GM19351 (cell line): ENCODE results near the gene BNC2.

Experiments used
- ATAC-seq: cut with Tn5 transposase; IDR thresholded peaks from one replicate; pipeline ENCODE4 v1.9.1; 2021; ENCODE audit warnings: mild to moderate bottlenecking, moderate library complexity; ENCODE audit not compliant: unreplicated experiment

BNC2 gene

GRCh38 chr9:16386827-16387077, 483.7 kb downstream of the BNC2 start:
- no peak for ATAC-seq

DNA sequence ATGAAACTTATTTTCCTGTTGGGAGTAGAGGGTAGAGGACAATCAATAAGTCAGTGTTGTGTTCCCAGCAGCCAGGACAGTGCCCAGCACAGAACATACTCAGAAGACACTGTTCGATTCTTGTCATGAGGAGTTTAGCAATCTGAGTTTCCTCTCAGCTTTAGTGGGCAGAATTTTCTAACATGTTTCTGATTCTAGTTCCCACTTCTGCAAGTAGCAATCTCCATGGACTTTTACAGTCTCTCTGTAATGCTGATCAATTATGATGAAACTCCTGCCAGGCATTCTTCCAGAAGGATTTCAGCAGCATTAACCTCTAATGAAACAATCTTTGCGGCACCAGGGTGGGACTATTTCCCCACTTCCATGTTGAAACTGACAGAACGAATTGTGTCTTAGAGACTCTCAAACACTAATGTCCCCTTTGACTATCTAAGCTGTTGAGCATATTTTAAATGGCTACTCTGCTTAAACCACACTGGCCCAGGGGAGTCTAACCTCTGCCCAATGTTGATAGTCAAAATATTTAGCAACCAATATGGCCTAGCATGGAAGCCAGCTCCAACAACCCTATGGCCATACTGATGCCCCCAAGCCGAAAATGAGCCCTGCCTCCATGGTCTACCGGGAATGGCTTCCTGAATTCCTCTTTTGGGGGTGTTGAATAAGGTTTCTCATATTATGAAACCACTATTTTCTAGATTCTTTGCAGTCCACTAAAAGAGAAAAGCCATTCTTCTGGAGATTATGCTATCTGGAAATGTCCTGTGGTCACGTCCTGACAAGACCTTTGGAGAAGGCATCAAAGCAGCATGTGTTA, 484.3 kb downstream of the BNC2 start:
- no peak for ATAC-seq

GRCh38 chr9:16385590-16385989, 484.9 kb downstream of the BNC2 start:
- no peak for ATAC-seq

- ATAC-seq = no peak
These were observed 485.5 kb downstream of the BNC2 start for GRCh38 chr9:16384993-16385392.

GRCh38 chr9:16377311-16377710, 493.2 kb downstream of the BNC2 start:
- ATAC-seq = no peak

DNA sequence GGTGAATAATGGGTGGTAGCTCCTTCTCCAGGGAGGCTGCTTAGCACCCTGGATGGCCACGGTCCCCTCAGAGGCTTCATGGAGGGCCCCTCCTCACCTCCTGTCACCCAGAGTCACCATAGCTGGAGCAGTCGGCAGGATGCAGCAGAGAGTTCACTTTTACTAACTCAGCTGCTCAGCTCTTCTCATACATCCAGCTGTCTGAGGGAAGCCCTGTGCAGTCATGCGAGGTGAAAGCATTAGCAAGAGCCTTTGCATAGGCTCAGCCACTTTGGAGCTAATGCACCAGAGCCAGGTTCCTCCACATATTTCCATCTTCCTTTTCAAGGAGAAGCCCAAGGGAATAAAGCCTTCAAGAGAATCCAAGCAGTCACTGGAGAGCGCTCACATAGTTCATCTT, 499.2 kb downstream of the BNC2 start:
- no peak for ATAC-seq

GRCh38 chr9:16370647-16371046, 499.8 kb downstream of the BNC2 start:
- no peak for ATAC-seq

- no peak for ATAC-seq
These were observed 501.0 kb downstream of the BNC2 start for GRCh38 chr9:16369427-16369826.

DNA sequence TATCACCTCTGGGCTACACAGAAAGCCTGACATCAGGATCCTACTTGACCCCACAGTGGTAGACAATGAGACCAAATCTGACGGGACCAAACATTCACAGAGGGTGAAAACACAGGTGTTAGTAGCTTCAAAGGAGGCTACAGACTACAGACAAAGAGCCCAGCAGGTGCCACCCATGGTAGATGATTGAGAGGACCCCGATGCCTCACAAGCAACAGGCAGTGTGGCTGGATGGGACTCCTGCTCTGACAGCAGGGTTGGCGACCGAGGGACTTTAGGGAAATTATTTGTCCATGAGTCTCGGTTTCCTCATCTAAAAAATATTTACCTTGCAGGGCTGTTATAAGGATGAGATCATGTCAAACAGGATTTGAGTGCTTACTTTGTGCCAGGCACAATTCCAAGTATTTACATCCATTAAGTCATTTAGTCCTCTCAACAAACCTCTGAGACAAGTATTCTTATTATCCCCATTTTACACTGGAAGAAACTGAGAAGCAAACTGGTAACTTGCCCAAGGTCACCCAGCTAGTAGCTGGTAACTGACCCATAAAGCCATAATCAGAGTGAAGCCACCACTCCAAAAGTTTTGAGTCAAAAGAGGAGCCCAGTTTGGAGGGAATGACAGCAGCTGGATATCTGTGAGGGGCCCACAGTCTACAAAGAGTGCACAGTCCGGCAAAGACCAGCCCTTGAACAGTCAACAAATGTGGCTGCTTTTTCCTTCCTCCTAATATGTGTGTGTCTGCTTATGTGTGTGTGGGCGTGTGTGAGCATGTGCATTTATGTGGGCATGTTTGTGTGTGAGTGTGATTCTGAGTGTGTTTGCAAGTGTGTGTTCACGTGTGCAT, 502.0 kb downstream of the BNC2 start:
- ATAC-seq = no peak

- no peak for ATAC-seq
These were observed 502.8 kb downstream of the BNC2 start for GRCh38 chr9:16367605-16368231.

DNA sequence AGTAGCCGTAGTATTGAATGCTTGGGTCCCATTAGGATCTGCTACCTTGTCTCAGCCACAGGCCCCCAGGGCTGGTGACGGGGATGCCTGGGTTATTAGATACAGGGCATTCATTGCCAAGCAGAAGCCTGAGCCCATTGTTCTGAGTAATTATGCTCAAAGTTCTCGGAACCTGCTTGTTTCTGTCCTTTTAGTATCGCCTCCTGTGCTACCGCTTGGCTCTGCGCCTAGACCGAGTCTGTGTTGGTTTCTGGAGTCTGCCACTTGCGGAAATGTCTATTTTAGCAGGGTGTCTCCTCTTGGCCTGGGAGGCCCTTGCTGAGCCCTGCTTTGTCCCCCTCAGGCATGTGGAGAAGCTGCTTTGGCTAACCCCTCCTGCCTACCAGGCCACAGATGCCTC, 506.1 kb downstream of the BNC2 start:
- ATAC-seq = no peak

- no peak for ATAC-seq
These were observed 506.6 kb downstream of the BNC2 start for GRCh38 chr9:16363916-16364315.

- ATAC-seq = no peak
These were observed 507.2 kb downstream of the BNC2 start for GRCh38 chr9:16363073-16363781.

DNA sequence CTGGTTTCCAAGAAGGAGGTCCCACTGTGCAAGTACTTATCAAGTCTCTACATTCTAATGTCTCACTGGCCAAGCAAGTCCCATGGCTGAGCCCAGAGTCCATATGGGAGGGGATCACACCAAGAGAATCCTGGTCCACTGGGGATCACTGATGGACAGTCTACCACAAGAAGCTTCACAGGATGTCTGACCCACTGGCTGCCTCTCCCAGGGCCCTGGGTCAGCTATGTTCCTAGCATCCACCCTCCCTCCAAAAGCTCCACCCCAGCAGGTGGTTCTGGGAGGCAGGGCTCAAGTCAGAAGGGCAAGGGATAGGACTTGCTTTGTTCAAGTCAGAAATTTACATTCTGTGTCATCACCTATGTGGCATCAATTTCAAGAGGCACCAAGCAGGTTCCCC, 508.5 kb downstream of the BNC2 start:
- no peak for ATAC-seq

- ATAC-seq = no peak
These were observed 509.4 kb downstream of the BNC2 start for GRCh38 chr9:16361118-16361517.

DNA sequence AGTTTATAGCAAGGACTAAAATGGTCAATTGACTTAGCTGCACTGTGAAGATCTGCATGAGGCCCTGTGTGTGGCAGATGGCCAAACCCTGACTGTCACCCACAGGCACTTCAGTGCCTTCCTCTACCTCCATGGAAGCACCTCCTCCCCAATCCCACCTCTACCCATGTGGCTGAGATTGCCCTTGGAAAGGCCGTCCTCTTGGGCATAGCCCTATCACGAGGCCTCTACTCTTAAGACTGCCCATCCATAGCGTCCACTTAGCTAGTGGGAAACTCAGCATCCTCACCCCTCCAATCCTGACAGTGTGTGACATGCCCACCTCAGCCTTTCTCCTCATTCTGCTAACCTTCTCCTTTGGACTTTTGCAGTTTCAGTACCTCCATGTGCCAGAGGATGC, 510.2 kb downstream of the BNC2 start:
- ATAC-seq = no peak
